SK-N-SH (cell line): ENCODE results near the gene MCF2L2. TPM values are rescaled to one million over a fixed set of nuclear protein-coding genes. Genes with fewer than 3 reads are reported as not detected.
A peak's percentile ranks its signal among the peaks of the same experiment; 100 is the strongest.

Source experiments
- CTCF ChIA-PET: fragments of 300-600, 350-600 bp; formaldehyde crosslinking; extraction: SDS; loops from one replicate; lab custom pipeline; 2021; lab: Yijun Ruan, JAX
- POLR2A ChIA-PET: fragments of 350-600 bp; sonication (Branson Sonifier 250); formaldehyde crosslinking; extraction: SDS; loops from one replicate; lab custom pipeline; 2020; ENCODE audit warnings: antibody characterized with exemption, inconsistent platforms; lab: Yijun Ruan, JAX
- DNase-seq: peaks from one replicate; pipeline ENCODE4 v3.0.0; 2012
- H2AFZ ChIP-seq: fragments of 200-600 bp; sonication (generic); 2 replicates; pipeline ENCODE4 v1.8.1; 2016; ENCODE audit warnings: antibody characterized with exemption, mild to moderate bottlenecking, low read depth
- H3F3A ChIP-seq: fragments of 200-600 bp; sonication (generic); replicated peaks from 2 replicates; pipeline ENCODE3; 2016; ENCODE audit warnings: antibody characterized with exemption, mild to moderate bottlenecking; ENCODE audit not compliant: insufficient read depth
- H3K27ac ChIP-seq, 2 experiments: fragments of 200-500 bp in 1 of 2; fragments of 200-600 bp in 1 of 2; sonication (Bioruptor generic) in 1 of 2; sonication (generic), shearing (Covaris generic) in 1 of 2; 2 replicates each; pipeline versions ENCODE4 v1.5.1 to v1.6.1; 2014 to 2016; ENCODE audit warnings: low read depth in 2 of 2, inconsistent platforms in 1 of 2, low read length in 1 of 2, mild to moderate bottlenecking in 1 of 2, mixed read lengths in 1 of 2
- H3K27me3 ChIP-seq: fragments of 200-600 bp; sonication (generic), shearing (Covaris generic); 2 replicates; pipeline ENCODE4 v1.6.1; 2016; ENCODE audit warnings: mixed run types; ENCODE audit not compliant: insufficient read depth
- H3K36me3 ChIP-seq, 2 experiments: fragments of 200-500 bp in 1 of 2; fragments of 200-600 bp in 1 of 2; sonication (Bioruptor generic) in 1 of 2; sonication (generic) in 1 of 2; replicated peaks in 1 of 2; 2 replicates each; pipeline versions ENCODE3 to v1.5.1; 2014 to 2016; ENCODE audit warnings: low read length in 1 of 2, mild to moderate bottlenecking in 1 of 2; ENCODE audit not compliant: insufficient read depth in 2 of 2, control insufficient read depth in 1 of 2
- H3K4me1 ChIP-seq, 2 experiments: fragments of 200-500 bp in 1 of 2; fragments of 200-600 bp in 1 of 2; sonication (Bioruptor generic) in 1 of 2; sonication (generic), shearing (Covaris generic) in 1 of 2; 2 replicates each; pipeline versions ENCODE4 v1.5.1 to v1.6.1; 2014 to 2016; ENCODE audit warnings: low read depth in 1 of 2, low read length in 1 of 2, mixed run types in 1 of 2; ENCODE audit not compliant: insufficient read depth in 2 of 2, control insufficient read depth in 1 of 2
- H3K4me2 ChIP-seq: fragments of 200-600 bp; sonication (generic), shearing (Covaris generic); 2 replicates; pipeline ENCODE4 v1.6.1; 2017; ENCODE audit warnings: mixed run types
- H3K4me3 ChIP-seq, 2 experiments: fragments of 200-500 bp in 1 of 2; fragments of 200-600 bp in 1 of 2; sonication (Bioruptor generic) in 1 of 2; sonication (generic), shearing (Covaris generic) in 1 of 2; 2 replicates each; pipeline versions ENCODE4 v1.5.1 to v1.8.1; 2014 to 2016; ENCODE audit warnings: low read depth in 2 of 2, inconsistent platforms in 1 of 2, low read length in 1 of 2, mild to moderate bottlenecking in 1 of 2, mixed read lengths in 1 of 2, moderate library complexity in 1 of 2
- H3K79me2 ChIP-seq: fragments of 200-600 bp; sonication (generic); 2 replicates; pipeline ENCODE4 v1.8.1; 2017; ENCODE audit warnings: mild to moderate bottlenecking; ENCODE audit not compliant: insufficient read depth
- H3K9ac ChIP-seq: fragments of 200-600 bp; sonication (generic); 2 replicates; pipeline ENCODE4 v1.6.1; 2017; ENCODE audit warnings: mixed run types
- H3K9me2 ChIP-seq: fragments of 200-600 bp; sonication (generic); 2 replicates; pipeline ENCODE4 v1.6.1; 2017; ENCODE audit warnings: mixed run types
- H3K9me3 ChIP-seq: fragments of 200-600 bp; sonication (generic); 2 replicates; pipeline ENCODE4 v1.6.1; 2017; ENCODE audit warnings: mixed run types, mild to moderate bottlenecking, moderate library complexity
- H4K20me1 ChIP-seq: fragments of 200-600 bp; sonication (generic); 2 replicates; pipeline ENCODE4 v1.6.1; 2017; ENCODE audit warnings: mild to moderate bottlenecking, mixed run types; ENCODE audit not compliant: insufficient read depth
- CHD2 ChIP-seq: fragments of 150-350 bp; IDR thresholded peaks from 2 replicates; pipeline ENCODE4 v1.6.1; 2018; ENCODE audit warnings: low read length; ENCODE audit not compliant: partially characterized antibody
- EZH2phosphoT487 ChIP-seq: fragments of 200-600 bp; sonication (generic); IDR thresholded peaks from 2 replicates; pipeline ENCODE4 v1.6.1; 2017; ENCODE audit warnings: low read depth, mixed run types, mild to moderate bottlenecking, antibody characterized with exemption, moderate library complexity, borderline replicate concordance
- FOXM1 ChIP-seq: IDR thresholded peaks from 2 replicates; pipeline ENCODE4 v1.4.0; 2012; ENCODE audit warnings: low read depth, mild to moderate bottlenecking
- MAX ChIP-seq: IDR thresholded peaks from 2 replicates; pipeline ENCODE4 v1.4.0; 2012; ENCODE audit warnings: low read depth
- MXI1 ChIP-seq: IDR thresholded peaks from 2 replicates; pipeline ENCODE4 v1.6.1; 2012; ENCODE audit warnings: mild to moderate bottlenecking, low read depth, low read length, improper control_type of control experiment
- NFIC ChIP-seq: IDR thresholded peaks from 2 replicates; pipeline ENCODE4 v1.4.0; 2012; ENCODE audit warnings: borderline replicate concordance
- PBX3 ChIP-seq: IDR thresholded peaks from 2 replicates; pipeline ENCODE4; 2012
- REST ChIP-seq: IDR thresholded peaks from 2 replicates; pipeline ENCODE4 v1.6.1; 2012; ENCODE audit warnings: mild to moderate bottlenecking, low read depth, low read length, moderate library complexity
- SMC3 ChIP-seq: IDR thresholded peaks from 2 replicates; pipeline ENCODE4 v1.6.1; 2012; ENCODE audit warnings: low read depth, low read length, improper control_type of control experiment
- TAF1 ChIP-seq: IDR thresholded peaks from 2 replicates; pipeline ENCODE4 v1.6.1; 2012; ENCODE audit warnings: low read depth, mild to moderate bottlenecking, low read length, moderate library complexity, borderline replicate concordance
- TCF12 ChIP-seq: IDR thresholded peaks from 2 replicates; pipeline ENCODE4 v1.4.0; 2012
- TEAD4 ChIP-seq: IDR thresholded peaks from 2 replicates; pipeline ENCODE4 v1.4.0; 2012; ENCODE audit warnings: mild to moderate bottlenecking, borderline replicate concordance; ENCODE audit not compliant: insufficient read depth
- WGBS: methylation state at CpG from one replicate; pipeline ENCODE4 v1.1.6; 2017; ENCODE audit warnings: low lambda C conversion rate; 5-methylcytosine and 5-hydroxymethylcytosine counted together
- polyA plus RNA-seq, 3 experiments: library from polyadenylated mRNA; depleted of rRNA; stranded (reverse); fragments of >200 nt; gene quantifications; 2 replicates each; pipeline ENCODE4 v1.2.3, GENCODE V29; 2012

The MCF2L2 gene
- polyA plus RNA-seq, 1 of the 3 experiments (the other 2 are of a cell fraction) = 0.56 TPM

GRCh38 chr3:183148056-183148455 lies 280.4 kb downstream of the MCF2L2 start:
- no peak overlapping the region for H2AFZ ChIP-seq
- H3K79me2 ChIP-seq = no peaks in the 10 kb centered on the region
- POLR2A ChIA-PET = no interaction called here
- no peaks in the 10 kb centered on the region for H3K27me3 ChIP-seq
- no peaks in the 10 kb centered on the region for H3K4me1 ChIP-seq
- no peaks in the 10 kb centered on the region for H3K9me2 ChIP-seq
- WGBS = 26% methylated on average over 4 of the region's 4 CpGs
- no peak overlapping the region for H3K4me3 ChIP-seq
- peaks cover 6% of the 10 kb centered on the region for H3F3A ChIP-seq
- no peak overlapping the region for H3K4me2 ChIP-seq
- CTCF ChIA-PET = no interaction called here
- H3K9ac ChIP-seq = no peak overlapping the region
- H3K9me3 ChIP-seq = no peaks in the 10 kb centered on the region
- H3K27ac ChIP-seq = no peak overlapping the region
- no peak for DNase-seq
- H3K36me3 ChIP-seq = no peaks in the 10 kb centered on the region
- TF ChIP-seq MAX (no peak), NFIC (peak; percentile 19; the same call in 1 of the 2 replicates), TCF12 (peak; percentile 37; the same call in 1 of the 2 replicates), EZH2phosphoT487 (no peak), PBX3 (peak; percentile 18; the same call in 1 of the 2 replicates)
- no peaks in the 10 kb centered on the region for H4K20me1 ChIP-seq

- Histone ChIP-seq H3F3A (peaks cover 6% of the 10 kb centered on the region), H3K9me3 (no peaks in the 10 kb centered on the region), H3K79me2 (no peaks in the 10 kb centered on the region), H3K4me3 (no peak overlapping the region), H3K4me1 (no peaks in the 10 kb centered on the region), H2AFZ (no peak overlapping the region), H3K27ac (no peak overlapping the region), H3K36me3 (no peaks in the 10 kb centered on the region), H3K9me2 (no peaks in the 10 kb centered on the region), H3K4me2 (no peak overlapping the region), H4K20me1 (no peaks in the 10 kb centered on the region), H3K27me3 (no peaks in the 10 kb centered on the region), H3K9ac (no peak overlapping the region)
- no peak for DNase-seq
- CTCF ChIA-PET = no interaction called here
- WGBS = 67% methylated on average over 1 of the region's 1 CpG
- TF ChIP-seq SMC3 (no peak), CHD2 (no peak), TAF1 (no peak), FOXM1 (no peak), TEAD4 (no peak), MXI1 (no peak), REST (no peak)
- POLR2A ChIA-PET = no interaction called here
Measured at GRCh38 chr3:183144363-183144762, 284.1 kb downstream of the MCF2L2 start.
